Upper lobe of left lung (tissue), 4 donors: ENCODE measurements around the gene ACTL10.

ENCODE experiments used
- EP300 ChIP-seq, 4 donors: sonication (generic); formaldehyde crosslinking; IDR thresholded peaks; one replicate each; pipeline ENCODE4 v1.5.1; 2017; ENCODE audit warnings: antibody characterized with exemption in 4 of 4, control low read depth in 2 of 4
- POLR2A ChIP-seq, 4 donors: fragments of 450-650 bp; IDR thresholded peaks; one replicate each; pipeline ENCODE4 v1.5.1; 2016 to 2017; ENCODE audit warnings: antibody characterized with exemption in 4 of 4, mild to moderate bottlenecking in 2 of 4
- POLR2AphosphoS5 ChIP-seq, 2 donors: sonication (generic); formaldehyde crosslinking; IDR thresholded peaks; one replicate each; pipeline ENCODE4 v1.5.1; 2017; ENCODE audit warnings: antibody characterized with exemption in 2 of 2
- TF ChIP-seq, protein P1 (sequence below), 6 experiments: fragments of 450-650 bp in 4 of 6; fragments of 200-600 bp in 2 of 6; sonication (generic) in 2 of 6; IDR thresholded peaks; one replicate each; pipeline ENCODE4 v1.5.1; 2016 to 2019; ENCODE audit warnings: antibody characterized with exemption in 6 of 6

DNA sequence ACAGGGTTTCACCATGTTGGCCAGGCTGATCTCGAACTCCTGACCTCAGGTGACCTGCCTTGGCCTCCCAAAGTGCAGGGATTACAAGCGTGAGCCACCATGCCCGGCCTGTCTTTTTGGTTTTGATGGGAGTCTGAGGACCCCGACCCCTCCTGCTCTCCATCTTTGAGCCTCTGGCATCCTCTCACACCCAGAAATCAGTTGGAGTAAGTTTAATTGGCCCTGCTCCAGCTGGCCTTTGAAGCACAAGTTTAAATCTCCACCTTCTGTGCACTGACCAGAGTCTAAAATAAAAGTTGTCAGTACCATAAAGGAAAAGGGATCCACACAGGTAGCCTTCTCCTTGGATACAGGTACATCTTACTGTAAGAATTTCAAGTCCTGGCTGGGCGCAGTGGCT is 20.6 kb upstream of the ACTL10 start:
- TF ChIP-seq, protein P1, sequence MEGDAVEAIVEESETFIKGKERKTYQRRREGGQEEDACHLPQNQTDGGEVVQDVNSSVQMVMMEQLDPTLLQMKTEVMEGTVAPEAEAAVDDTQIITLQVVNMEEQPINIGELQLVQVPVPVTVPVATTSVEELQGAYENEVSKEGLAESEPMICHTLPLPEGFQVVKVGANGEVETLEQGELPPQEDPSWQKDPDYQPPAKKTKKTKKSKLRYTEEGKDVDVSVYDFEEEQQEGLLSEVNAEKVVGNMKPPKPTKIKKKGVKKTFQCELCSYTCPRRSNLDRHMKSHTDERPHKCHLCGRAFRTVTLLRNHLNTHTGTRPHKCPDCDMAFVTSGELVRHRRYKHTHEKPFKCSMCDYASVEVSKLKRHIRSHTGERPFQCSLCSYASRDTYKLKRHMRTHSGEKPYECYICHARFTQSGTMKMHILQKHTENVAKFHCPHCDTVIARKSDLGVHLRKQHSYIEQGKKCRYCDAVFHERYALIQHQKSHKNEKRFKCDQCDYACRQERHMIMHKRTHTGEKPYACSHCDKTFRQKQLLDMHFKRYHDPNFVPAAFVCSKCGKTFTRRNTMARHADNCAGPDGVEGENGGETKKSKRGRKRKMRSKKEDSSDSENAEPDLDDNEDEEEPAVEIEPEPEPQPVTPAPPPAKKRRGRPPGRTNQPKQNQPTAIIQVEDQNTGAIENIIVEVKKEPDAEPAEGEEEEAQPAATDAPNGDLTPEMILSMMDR (IDR thresholded peaks at IDR 0.05): no peak
- no peak for TF ChIP-seq EP300 (IDR thresholded peaks at IDR 0.05)
- TF ChIP-seq POLR2A (IDR thresholded peaks at IDR 0.05): no peak
- TF ChIP-seq POLR2AphosphoS5 (IDR thresholded peaks at IDR 0.05): no peak
